Measurements from ENCODE around the gene SMPD3. TPM values are rescaled to one million over a fixed set of nuclear protein-coding genes. Genes with fewer than 3 reads are reported as not detected.

Gene SMPD3
- total and polyA plus RNA-seq, 2 experiments from 2014 or later: 5.7 to 6.3 TPM

GRCh38 chr16:68459457-68459856, 11.1 kb upstream of the SMPD3 start:
- TF ChIP-seq EZH2phosphoT487 (IDR thresholded peaks at IDR 0.05; ENCODE audit: low read depth, severe bottlenecking, unreplicated experiment): no peak
- no peak for TF ChIP-seq CTCF (IDR thresholded peaks at IDR 0.05; ENCODE audit: poor library complexity)
- no peak for TF ChIP-seq EZH2 (IDR thresholded peaks at IDR 0.05; ENCODE audit: borderline replicate concordance)
- WGBS (ENCODE audit: low lambda C conversion rate, missing lambda C conversion rate): 62% methylated on average over 4 of the region's 4 CpGs
- H3K9me2 ChIP-seq (replicated peaks; ENCODE audit: insufficient read depth): no peaks in the 10 kb centered on the region
- no peak overlapping the region for H3K4me2 ChIP-seq
- no peaks in the 10 kb centered on the region for H3K9me3 ChIP-seq (ENCODE audit: low read depth)
- no peak overlapping the region for H3K4me3 ChIP-seq
- DNase-seq (ENCODE audit: low spot score): no peak
- H3K4me1 ChIP-seq (ENCODE audit: insufficient read depth): no peaks in the 10 kb centered on the region
- no peaks in the 10 kb centered on the region for H4K20me1 ChIP-seq (ENCODE audit: insufficient read depth, poor library complexity, severe bottlenecking)
- no peaks in the 10 kb centered on the region for H3K27me3 ChIP-seq
- no peak overlapping the region for H2AFZ ChIP-seq
- H3K79me2 ChIP-seq: no peaks in the 10 kb centered on the region
- H3K27ac ChIP-seq: no peak overlapping the region
- H3K36me3 ChIP-seq (replicated peaks; ENCODE audit: insufficient read depth, low read depth): no peaks in the 10 kb centered on the region

- H3K27ac ChIP-seq: no peak overlapping the region
- no peak overlapping the region for H2AFZ ChIP-seq
- no peaks in the 10 kb centered on the region for H4K20me1 ChIP-seq (ENCODE audit: insufficient read depth, poor library complexity, severe bottlenecking)
- H3K27me3 ChIP-seq: no peaks in the 10 kb centered on the region
- no peak overlapping the region for H3K4me2 ChIP-seq
- H3K79me2 ChIP-seq: no peaks in the 10 kb centered on the region
- no peaks in the 10 kb centered on the region for H3K9me3 ChIP-seq (ENCODE audit: low read depth)
- no peak for TF ChIP-seq EZH2 (IDR thresholded peaks at IDR 0.05; ENCODE audit: borderline replicate concordance)
- TF ChIP-seq CTCF (IDR thresholded peaks at IDR 0.05; ENCODE audit: poor library complexity): no peak
- H3K36me3 ChIP-seq (replicated peaks; ENCODE audit: insufficient read depth, low read depth): no peaks in the 10 kb centered on the region
- 84% methylated on average over 2 of the region's 2 CpGs for WGBS (ENCODE audit: low lambda C conversion rate, missing lambda C conversion rate)
- no peak for DNase-seq (ENCODE audit: low spot score)
- no peaks in the 10 kb centered on the region for H3K9me2 ChIP-seq (replicated peaks; ENCODE audit: insufficient read depth)
- H3K4me3 ChIP-seq: no peak overlapping the region
- H3K4me1 ChIP-seq (ENCODE audit: insufficient read depth): no peaks in the 10 kb centered on the region
Observed at GRCh38 chr16:68458551-68458950, 10.2 kb upstream of the SMPD3 start.

DNA sequence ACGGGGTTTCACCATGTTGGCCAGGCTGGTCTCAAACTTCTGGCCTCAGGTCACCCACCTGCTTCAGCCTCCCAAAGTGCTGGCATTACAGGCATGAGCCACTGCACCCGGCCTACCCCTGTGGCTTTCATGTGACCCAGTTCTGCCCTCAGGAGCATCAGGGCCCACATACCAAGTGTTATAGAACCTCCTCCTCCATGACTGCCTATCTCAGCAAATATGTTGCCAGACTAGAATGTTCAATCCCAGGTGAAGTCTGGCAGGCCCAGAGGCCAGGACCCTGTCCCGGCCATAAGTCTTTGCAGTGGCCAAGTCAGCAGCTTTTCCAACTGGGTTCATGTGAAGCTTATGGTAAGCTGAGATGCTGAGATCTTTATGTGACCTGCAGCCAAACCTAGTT, 9.8 kb upstream of the SMPD3 start:
- Histone ChIP-seq H3K9me3 (ENCODE audit: low read depth) (no peaks in the 10 kb centered on the region), H3K4me1 (ENCODE audit: insufficient read depth) (no peaks in the 10 kb centered on the region), H3K4me2 (no peak overlapping the region), H3K27me3 (no peaks in the 10 kb centered on the region), H4K20me1 (ENCODE audit: insufficient read depth, poor library complexity, severe bottlenecking) (no peaks in the 10 kb centered on the region), H3K79me2 (no peaks in the 10 kb centered on the region), H3K4me3 (no peak overlapping the region), H3K36me3 (replicated peaks; ENCODE audit: insufficient read depth, low read depth) (no peaks in the 10 kb centered on the region), H2AFZ (no peak overlapping the region), H3K27ac (no peak overlapping the region), H3K9me2 (replicated peaks; ENCODE audit: insufficient read depth) (no peaks in the 10 kb centered on the region)
- WGBS (ENCODE audit: low lambda C conversion rate, missing lambda C conversion rate): 91% methylated on average over 3 of the region's 3 CpGs
- no peak for TF ChIP-seq EZH2phosphoT487 (IDR thresholded peaks at IDR 0.05; ENCODE audit: low read depth, severe bottlenecking, unreplicated experiment)
- no peak for TF ChIP-seq EZH2 (IDR thresholded peaks at IDR 0.05; ENCODE audit: borderline replicate concordance)
- no peak for TF ChIP-seq CTCF (IDR thresholded peaks at IDR 0.05; ENCODE audit: poor library complexity)
- no peak for DNase-seq (ENCODE audit: low spot score)

GRCh38 chr16:68455631-68456030, 7.3 kb upstream of the SMPD3 start:
- Histone ChIP-seq H3K4me2 (no peak overlapping the region), H3K79me2 (no peaks in the 10 kb centered on the region)
- TF ChIP-seq EZH2 (IDR thresholded peaks at IDR 0.05; ENCODE audit: borderline replicate concordance): no peak
- no peak for TF ChIP-seq EZH2phosphoT487 (IDR thresholded peaks at IDR 0.05; ENCODE audit: low read depth, severe bottlenecking, unreplicated experiment)

More at GRCh38 chr16:68455631-68456030, 7.3 kb upstream of the SMPD3 start:
- no peak overlapping the region for H3K4me3 ChIP-seq
- DNase-seq (ENCODE audit: low spot score): no peak
- 83% methylated on average over 3 of the region's 3 CpGs for WGBS (ENCODE audit: low lambda C conversion rate, missing lambda C conversion rate)
- H3K9me2 ChIP-seq (replicated peaks; ENCODE audit: insufficient read depth): no peaks in the 10 kb centered on the region
- H3K4me1 ChIP-seq (ENCODE audit: insufficient read depth): no peaks in the 10 kb centered on the region
- H3K27ac ChIP-seq: no peak overlapping the region
- no peak overlapping the region for H2AFZ ChIP-seq
- no peaks in the 10 kb centered on the region for H3K27me3 ChIP-seq
- no peaks in the 10 kb centered on the region for H3K9me3 ChIP-seq (ENCODE audit: low read depth)
- H3K36me3 ChIP-seq (replicated peaks; ENCODE audit: insufficient read depth, low read depth): no peaks in the 10 kb centered on the region
- H4K20me1 ChIP-seq (ENCODE audit: insufficient read depth, poor library complexity, severe bottlenecking): no peaks in the 10 kb centered on the region
